NCI-H2196 treated with DMSO at 0.1 percent for 48 hours (cell line): Measurements from ENCODE around the gene PIMREG.

Source experiments
- DNase-seq: peaks from one replicate; lab custom pipeline; 2025; ENCODE audit not compliant: unreplicated experiment; lab: John Stamatoyannopoulos, UW

PIMREG gene

GRCh38 chr17:6460531-6461161 is 16.4 kb downstream of the PIMREG start:
- DNase-seq, result no peak

- no peak for DNase-seq
These were observed 17.0 kb downstream of the PIMREG start for GRCh38 chr17:6461246-6461645.

- no peak for DNase-seq
These were observed 17.7 kb downstream of the PIMREG start for GRCh38 chr17:6461792-6462524.

- DNase-seq, result no peak
These were observed 18.4 kb downstream of the PIMREG start for GRCh38 chr17:6462692-6463091.

- no peak for DNase-seq
These were observed 19.6 kb downstream of the PIMREG start for GRCh38 chr17:6463616-6464445.

- DNase-seq, result no peak
These were observed 20.3 kb downstream of the PIMREG start for GRCh38 chr17:6464446-6465041.

- no peak for DNase-seq
These were observed 21.1 kb downstream of the PIMREG start for GRCh38 chr17:6465206-6466003.

GRCh38 chr17:6467567-6467966 is 23.3 kb downstream of the PIMREG start:
- no peak for DNase-seq

GRCh38 chr17:6468051-6468790 is 24.0 kb downstream of the PIMREG start:
- no peak for DNase-seq

GRCh38 chr17:6470146-6470718 is 26.0 kb downstream of the PIMREG start:
- no peak for DNase-seq

GRCh38 chr17:6470751-6471521 is 26.7 kb downstream of the PIMREG start:
- no peak for DNase-seq

GRCh38 chr17:6471531-6472465 is 27.5 kb downstream of the PIMREG start:
- no peak for DNase-seq

- no peak for DNase-seq
These were observed 28.3 kb downstream of the PIMREG start for GRCh38 chr17:6472517-6472916.

GRCh38 chr17:6473128-6473767 is 29.0 kb downstream of the PIMREG start:
- peak; percentile 8 for DNase-seq

- no peak for DNase-seq
These were observed 30.1 kb downstream of the PIMREG start for GRCh38 chr17:6474376-6474775.

GRCh38 chr17:6474906-6475305 is 30.7 kb downstream of the PIMREG start:
- DNase-seq, result no peak

GRCh38 chr17:6475411-6475810 is 31.2 kb downstream of the PIMREG start:
- DNase-seq, result no peak
